Uterus (tissue), 2 donors: Measurements from ENCODE around the gene SSBP2.

ENCODE experiments used
- CTCF ChIP-seq, 4 experiments: fragments of 200-600 bp in 2 of 4; fragments of 450-650 bp in 2 of 4; sonication (generic) in 2 of 4; IDR thresholded peaks; one replicate each; pipeline ENCODE4 v1.5.1; 2016 to 2019; ENCODE audit warnings: antibody characterized with exemption in 4 of 4, mild to moderate bottlenecking in 2 of 4, moderate library complexity in 1 of 4
- POLR2A ChIP-seq, 2 donors: fragments of 450-650 bp; IDR thresholded peaks; one replicate each; pipeline ENCODE4 v1.6.1; 2016; ENCODE audit warnings: antibody characterized with exemption in 2 of 2, mild to moderate bottlenecking in 1 of 2, moderate library complexity in 1 of 2

DNA sequence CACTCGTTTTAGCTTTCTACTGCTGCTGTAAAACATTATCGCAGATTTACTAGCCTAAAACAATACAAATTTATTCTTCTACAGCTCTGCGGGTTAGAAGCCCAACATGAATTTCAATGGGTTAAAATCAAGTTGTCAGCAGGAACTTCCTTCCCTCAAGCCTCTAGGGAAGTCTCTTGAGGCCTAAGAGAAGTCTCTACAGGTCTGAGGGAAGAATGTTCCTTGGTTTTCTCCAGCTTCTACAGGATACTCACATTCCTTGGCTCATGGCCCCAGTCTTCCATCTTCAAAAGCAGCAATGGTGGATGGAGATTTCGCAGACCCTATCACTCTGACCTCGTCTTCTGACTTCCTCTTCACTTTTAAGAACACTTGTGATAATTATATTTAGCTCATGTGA is 21.6 kb upstream of the SSBP2 start:
- no peak for TF ChIP-seq CTCF (IDR thresholded peaks at IDR 0.05)
- TF ChIP-seq POLR2A (IDR thresholded peaks at IDR 0.05): no peak
